Memory B cell (primary cell): Measurements from ENCODE around the gene SEPTIN12.
"Not testable (repeated sequence)": the region's sequence is repeated elsewhere in the genome, so short reads cannot be mapped to it uniquely, and the experiment has no call there.

Source experiments
- ATAC-seq: fragments of 150-1000 bp; cut with Tn5 transposase; 2 replicates; pipeline ENCODE4 v1.10.0; 2021; ENCODE audit warnings: low read depth, mild to moderate bottlenecking, moderate library complexity
- DNase-seq, 2 donors: peaks; one replicate each; pipeline ENCODE4 v3.0.0; 2022; ENCODE audit warnings: low spot score in 2 of 2
- H3K27ac Mint-ChIP-seq: one replicate; pipeline ENCODE4 v1.8.0; 2022; ENCODE audit warnings: mild to moderate bottlenecking, moderate library complexity, mixed read lengths
- H3K27me3 Mint-ChIP-seq: one replicate; pipeline ENCODE4 v1.8.0; 2022; ENCODE audit warnings: mixed read lengths
- H3K36me3 Mint-ChIP-seq: one replicate; pipeline ENCODE4 v1.8.0; 2022; ENCODE audit warnings: mild to moderate bottlenecking, mixed read lengths
- H3K4me1 Mint-ChIP-seq: one replicate; pipeline ENCODE4 v1.8.0; 2022; ENCODE audit warnings: mixed read lengths
- H3K4me3 Mint-ChIP-seq: one replicate; pipeline ENCODE4 v1.8.0; 2022; ENCODE audit warnings: mild to moderate bottlenecking, moderate library complexity, mixed read lengths
- H3K9me3 Mint-ChIP-seq: one replicate; pipeline ENCODE4 v1.8.0; 2022; ENCODE audit warnings: mixed read lengths

The SEPTIN12 gene

GRCh38 chr16:4747906-4748681, 40.1 kb downstream of the SEPTIN12 start:
- DNase-seq (no peak), ATAC-seq (no peak)
- H3K36me3 Mint-ChIP-seq = peaks cover under 1% of the 10 kb centered on the region
- H3K4me3 Mint-ChIP-seq = peak overlapping the region; percentile 24
- peak overlapping the region; percentile 50 for H3K27ac Mint-ChIP-seq
- no peaks in the 10 kb centered on the region for H3K9me3 Mint-ChIP-seq
- peaks cover 3% of the 10 kb centered on the region for H3K27me3 Mint-ChIP-seq
- peaks cover 11% of the 10 kb centered on the region for H3K4me1 Mint-ChIP-seq

- H3K27me3 Mint-ChIP-seq = peaks cover 4% of the 10 kb centered on the region
- no peak overlapping the region for H3K4me3 Mint-ChIP-seq
- ATAC-seq (no peak), DNase-seq (no peak)
- no peaks in the 10 kb centered on the region for H3K36me3 Mint-ChIP-seq
- H3K4me1 Mint-ChIP-seq = peaks cover 13% of the 10 kb centered on the region
- no peaks in the 10 kb centered on the region for H3K9me3 Mint-ChIP-seq
- H3K27ac Mint-ChIP-seq = no peak overlapping the region
These were observed 41.1 kb downstream of the SEPTIN12 start for GRCh38 chr16:4746991-4747574.

DNA sequence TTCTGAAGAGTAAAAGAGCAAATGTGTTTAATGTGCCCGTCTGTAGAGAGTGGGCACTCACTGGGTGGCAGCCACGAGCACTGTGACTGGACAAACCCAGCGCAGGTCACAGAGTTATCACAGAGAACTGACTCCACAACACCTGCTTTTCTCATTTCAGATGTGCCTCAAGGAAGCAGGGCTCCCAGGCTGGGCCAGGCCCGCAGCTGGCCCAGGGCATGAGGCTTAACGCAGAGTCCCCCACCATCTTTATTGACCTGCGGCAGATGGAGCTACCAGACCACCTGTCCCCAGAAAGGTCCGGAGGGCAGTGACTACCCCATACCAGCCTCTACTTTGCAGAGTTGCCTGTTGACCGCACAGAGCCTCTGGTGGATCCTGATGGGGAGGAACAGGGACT, 41.9 kb downstream of the SEPTIN12 start:
- DNase-seq = no peak
- Mint-ChIP-seq H3K9me3 (no peaks in the 10 kb centered on the region), H3K36me3 (no peaks in the 10 kb centered on the region), H3K4me3 (no peak overlapping the region), H3K27me3 (peaks cover 4% of the 10 kb centered on the region), H3K27ac (no peak overlapping the region), H3K4me1 (peaks cover 13% of the 10 kb centered on the region)
- ATAC-seq = no peak

- no peaks in the 10 kb centered on the region for H3K9me3 Mint-ChIP-seq
- H3K4me3 Mint-ChIP-seq = no peak overlapping the region
- H3K27me3 Mint-ChIP-seq = peaks cover 4% of the 10 kb centered on the region
- H3K27ac Mint-ChIP-seq = no peak overlapping the region
- DNase-seq (no peak), ATAC-seq (no peak)
- peaks cover 13% of the 10 kb centered on the region for H3K4me1 Mint-ChIP-seq
- no peaks in the 10 kb centered on the region for H3K36me3 Mint-ChIP-seq
These were observed 42.9 kb downstream of the SEPTIN12 start for GRCh38 chr16:4745274-4745569.

GRCh38 chr16:4744555-4745273, 43.4 kb downstream of the SEPTIN12 start:
- no peaks in the 10 kb centered on the region for H3K9me3 Mint-ChIP-seq
- no peak overlapping the region for H3K27ac Mint-ChIP-seq
- ATAC-seq = peak; percentile 41
- H3K36me3 Mint-ChIP-seq = no peaks in the 10 kb centered on the region
- H3K4me3 Mint-ChIP-seq = no peak overlapping the region
- no peak for DNase-seq
- H3K27me3 Mint-ChIP-seq = peaks cover 4% of the 10 kb centered on the region
- H3K4me1 Mint-ChIP-seq = peaks cover 13% of the 10 kb centered on the region

- Mint-ChIP-seq H3K4me3 (peak overlapping the region; percentile 67), H3K9me3 (no peaks in the 10 kb centered on the region), H3K4me1 (peaks cover 13% of the 10 kb centered on the region), H3K27ac (no peak overlapping the region), H3K36me3 (no peaks in the 10 kb centered on the region), H3K27me3 (peaks cover 4% of the 10 kb centered on the region)
- no peak for ATAC-seq
- no peak for DNase-seq
These were observed 44.8 kb downstream of the SEPTIN12 start for GRCh38 chr16:4743226-4743878.

GRCh38 chr16:4738370-4738769, 49.8 kb downstream of the SEPTIN12 start:
- ATAC-seq, H3K4me3 Mint-ChIP-seq, H3K4me1 Mint-ChIP-seq, H3K27me3 Mint-ChIP-seq, H3K27ac Mint-ChIP-seq, H3K36me3 Mint-ChIP-seq, H3K9me3 Mint-ChIP-seq, DNase-seq: not testable (repeated sequence)

- no peak for DNase-seq
- peaks cover 10% of the 10 kb centered on the region for H3K4me1 Mint-ChIP-seq
- H3K36me3 Mint-ChIP-seq = no peaks in the 10 kb centered on the region
- no peak overlapping the region for H3K4me3 Mint-ChIP-seq
- H3K27me3 Mint-ChIP-seq = peaks cover 6% of the 10 kb centered on the region
- H3K27ac Mint-ChIP-seq = no peak overlapping the region
- no peaks in the 10 kb centered on the region for H3K9me3 Mint-ChIP-seq
- no peak for ATAC-seq
These were observed 50.6 kb downstream of the SEPTIN12 start for GRCh38 chr16:4737545-4737944.

DNA sequence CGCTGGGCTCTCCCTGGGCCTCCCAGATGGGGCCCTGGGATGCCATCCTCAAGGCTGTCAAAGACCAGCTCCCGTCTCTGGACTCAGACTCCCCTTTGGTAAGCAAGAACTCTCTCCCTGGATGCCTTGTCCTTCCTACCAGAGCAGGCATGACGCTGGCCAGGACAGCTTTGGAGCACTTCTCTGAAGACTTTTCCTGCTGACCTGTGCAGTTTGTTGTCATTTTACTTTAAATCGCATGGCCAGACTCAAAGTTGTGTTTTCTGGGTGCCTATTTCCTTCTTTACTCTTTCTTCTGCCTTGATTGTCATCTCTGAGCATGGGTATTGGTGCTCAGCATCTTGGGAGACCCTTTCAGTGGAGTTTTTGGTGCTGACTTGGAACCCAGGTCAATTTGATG, 51.6 kb downstream of the SEPTIN12 start:
- H3K4me3 Mint-ChIP-seq = no peak overlapping the region
- H3K9me3 Mint-ChIP-seq = no peaks in the 10 kb centered on the region
- DNase-seq (no peak), ATAC-seq (no peak)
- H3K36me3 Mint-ChIP-seq = no peaks in the 10 kb centered on the region
- H3K27me3 Mint-ChIP-seq = peaks cover 6% of the 10 kb centered on the region
- no peak overlapping the region for H3K27ac Mint-ChIP-seq
- peaks cover 10% of the 10 kb centered on the region for H3K4me1 Mint-ChIP-seq

DNA sequence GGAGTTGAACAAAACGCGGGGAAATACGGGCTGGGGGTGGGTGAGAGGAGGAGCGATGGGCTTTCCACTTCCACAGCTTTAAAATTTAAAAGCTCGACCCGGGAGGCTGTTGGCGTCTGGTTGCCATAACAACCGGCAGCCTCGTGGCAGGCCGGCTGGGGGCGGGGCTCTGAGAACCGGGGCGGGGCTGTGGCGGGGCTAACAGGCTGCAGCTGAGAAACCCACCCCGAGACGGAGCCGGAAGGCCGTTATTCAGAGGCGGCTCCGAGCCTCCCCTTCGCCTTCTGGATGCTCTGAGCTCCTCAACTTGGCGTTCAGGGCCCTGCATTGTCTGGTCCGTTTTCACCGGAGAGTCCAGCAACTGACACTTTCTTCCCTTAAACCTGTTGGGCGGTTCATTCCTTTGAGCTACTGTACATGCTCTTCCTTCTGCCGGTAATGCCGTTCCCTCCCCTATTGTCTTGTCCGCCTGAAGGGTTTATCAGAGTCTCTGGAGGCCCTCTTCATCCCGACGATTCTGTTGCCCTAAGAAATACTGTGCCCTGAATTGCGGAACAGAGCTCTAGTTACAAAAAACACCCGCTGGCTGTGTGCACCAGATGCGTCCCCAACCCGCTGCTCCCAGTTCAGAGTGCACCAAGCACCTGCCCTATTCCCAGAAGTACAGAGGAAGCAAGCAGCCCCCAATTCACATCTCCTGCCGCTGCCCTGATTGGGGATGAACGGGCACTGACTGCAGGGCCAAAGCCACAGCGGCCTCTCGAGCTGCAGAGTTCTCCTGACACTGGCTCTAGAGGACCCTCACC, 53.2 kb downstream of the SEPTIN12 start:
- Mint-ChIP-seq H3K27ac (peak overlapping the region; percentile 89), H3K4me1 (peaks cover 10% of the 10 kb centered on the region), H3K9me3 (no peaks in the 10 kb centered on the region), H3K4me3 (peak overlapping the region; percentile 94), H3K36me3 (peaks cover 2% of the 10 kb centered on the region), H3K27me3 (peaks cover 6% of the 10 kb centered on the region)
- ATAC-seq (peak; percentile 78), DNase-seq (peak; percentile 92)

GRCh38 chr16:4734063-4734729, 53.9 kb downstream of the SEPTIN12 start, which contains the start of the genes ANKS3 and DNAAF8:
TSS of gene ANKS3 (minus strand) at chr16:4734271. CDS start at chr16:4730149, 4,122 bp downstream.
TSS of gene DNAAF8 (plus strand) at chr16:4734537. CDS start at chr16:4736515, 1,978 bp downstream.
- Mint-ChIP-seq H3K27ac (peak within 1 kb of the TSS; percentile 89), H3K27me3 (peaks cover 6% of the 10 kb centered on the region), H3K36me3 (peaks cover 2% of the 10 kb centered on the region), H3K4me3 (peak within 1 kb of the TSS; percentile 94), H3K9me3 (no peaks in the 10 kb centered on the region), H3K4me1 (peaks cover 10% of the 10 kb centered on the region)
- ATAC-seq = peak; percentile 81
- peak; percentile 71 to 77 for DNase-seq

DNA sequence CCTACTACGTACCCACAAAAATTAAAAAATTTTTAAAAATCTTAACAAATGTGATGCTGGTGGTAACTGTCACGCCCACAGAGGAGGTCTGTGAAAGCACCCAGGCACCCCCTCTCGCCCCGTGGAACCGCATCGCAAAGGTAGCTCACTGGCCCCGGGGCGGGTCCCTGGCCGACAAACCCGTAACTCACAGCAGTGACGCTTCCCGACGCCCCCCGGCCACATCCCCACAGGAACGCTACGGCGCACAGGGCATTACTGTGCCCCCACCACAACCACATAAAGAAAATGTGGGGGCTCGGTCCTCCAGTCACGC, 54.4 kb downstream of the SEPTIN12 start:
- no peak for DNase-seq
- no peaks in the 10 kb centered on the region for H3K9me3 Mint-ChIP-seq
- peak overlapping the region; percentile 94 for H3K4me3 Mint-ChIP-seq
- ATAC-seq = peak; percentile 8
- no peak overlapping the region for H3K27ac Mint-ChIP-seq
- peaks cover 6% of the 10 kb centered on the region for H3K27me3 Mint-ChIP-seq
- peaks cover 5% of the 10 kb centered on the region for H3K36me3 Mint-ChIP-seq
- peaks cover 10% of the 10 kb centered on the region for H3K4me1 Mint-ChIP-seq

- no peak overlapping the region for H3K27ac Mint-ChIP-seq
- H3K4me1 Mint-ChIP-seq = peaks cover 10% of the 10 kb centered on the region
These were observed 54.9 kb downstream of the SEPTIN12 start for GRCh38 chr16:4733211-4733742.

More at GRCh38 chr16:4733211-4733742, 54.9 kb downstream of the SEPTIN12 start:
- Mint-ChIP-seq H3K9me3 (no peaks in the 10 kb centered on the region), H3K27me3 (peaks cover 6% of the 10 kb centered on the region), H3K36me3 (peaks cover 6% of the 10 kb centered on the region), H3K4me3 (peak overlapping the region; percentile 94)
- ATAC-seq (no peak), DNase-seq (no peak)
